ENCODE measurements around the gene IL11RA.

- TF ChIP-seq POLR2A (IDR thresholded peaks at IDR 0.05), result no peak
- TF ChIP-seq, protein P1, sequence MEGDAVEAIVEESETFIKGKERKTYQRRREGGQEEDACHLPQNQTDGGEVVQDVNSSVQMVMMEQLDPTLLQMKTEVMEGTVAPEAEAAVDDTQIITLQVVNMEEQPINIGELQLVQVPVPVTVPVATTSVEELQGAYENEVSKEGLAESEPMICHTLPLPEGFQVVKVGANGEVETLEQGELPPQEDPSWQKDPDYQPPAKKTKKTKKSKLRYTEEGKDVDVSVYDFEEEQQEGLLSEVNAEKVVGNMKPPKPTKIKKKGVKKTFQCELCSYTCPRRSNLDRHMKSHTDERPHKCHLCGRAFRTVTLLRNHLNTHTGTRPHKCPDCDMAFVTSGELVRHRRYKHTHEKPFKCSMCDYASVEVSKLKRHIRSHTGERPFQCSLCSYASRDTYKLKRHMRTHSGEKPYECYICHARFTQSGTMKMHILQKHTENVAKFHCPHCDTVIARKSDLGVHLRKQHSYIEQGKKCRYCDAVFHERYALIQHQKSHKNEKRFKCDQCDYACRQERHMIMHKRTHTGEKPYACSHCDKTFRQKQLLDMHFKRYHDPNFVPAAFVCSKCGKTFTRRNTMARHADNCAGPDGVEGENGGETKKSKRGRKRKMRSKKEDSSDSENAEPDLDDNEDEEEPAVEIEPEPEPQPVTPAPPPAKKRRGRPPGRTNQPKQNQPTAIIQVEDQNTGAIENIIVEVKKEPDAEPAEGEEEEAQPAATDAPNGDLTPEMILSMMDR (IDR thresholded peaks at IDR 0.05), result no peak
Observed at GRCh38 chr9:34647651-34648050, 4.3 kb upstream of the IL11RA start.
